IPS DF 6.9 (cell line): ENCODE data around the gene DIP2C.

Source experiments
- DNase-seq: peaks from one replicate; pipeline ENCODE4 v3.0.0-alpha.2; 2013; ENCODE audit warnings: low read depth, low spot score
- H3K27ac ChIP-seq: one replicate; pipeline ENCODE4 v1.5.1; 2013; ENCODE audit warnings: low read length, control low read depth
- H3K27me3 ChIP-seq: 2 replicates; pipeline ENCODE4 v1.6.1; 2013; ENCODE audit warnings: mild to moderate bottlenecking, low read length; ENCODE audit not compliant: control insufficient read depth, insufficient read depth
- H3K36me3 ChIP-seq: 2 replicates; pipeline ENCODE4 v1.6.1; 2013; ENCODE audit warnings: low read length; ENCODE audit not compliant: control insufficient read depth, insufficient read depth
- H3K4me1 ChIP-seq: 2 replicates; pipeline ENCODE4 v1.6.1; 2013; ENCODE audit warnings: low read length; ENCODE audit not compliant: control insufficient read depth, insufficient read depth
- H3K4me3 ChIP-seq: 2 replicates; pipeline ENCODE4 v1.5.1; 2013; ENCODE audit warnings: mild to moderate bottlenecking, low read length
- H3K9me3 ChIP-seq: 2 replicates; pipeline ENCODE4 v1.6.1; 2013; ENCODE audit warnings: low read length, inconsistent platforms; ENCODE audit not compliant: control insufficient read depth, insufficient read depth
- WGBS: extraction: QIAGEN DNeasy Blood & Tissue Kit; methylation state at CpG from one replicate; pipeline ENCODE4 v1.1.7; 2013; ENCODE audit warnings: mixed read lengths, missing lambda C conversion rate; ENCODE audit not compliant: insufficient read length, insufficient coverage; 5-methylcytosine and 5-hydroxymethylcytosine counted together

DIP2C gene

GRCh38 chr10:697097-697875 is 7.8 kb upstream of the DIP2C start:
- Histone ChIP-seq H3K4me1 (no peaks in the 10 kb centered on the region), H3K9me3 (no peaks in the 10 kb centered on the region), H3K27me3 (no peaks in the 10 kb centered on the region), H3K36me3 (no peaks in the 10 kb centered on the region), H3K27ac (no peak overlapping the region), H3K4me3 (no peak overlapping the region)
- no CpG with 5 or more reads among the region's 30 CpGs for WGBS
- no peak for DNase-seq

- H3K36me3 ChIP-seq: no peaks in the 10 kb centered on the region
- no peak overlapping the region for H3K4me3 ChIP-seq
- H3K27ac ChIP-seq: no peak overlapping the region
- peaks cover 5% of the 10 kb centered on the region; the same call in 1 of the 2 replicates for H3K27me3 ChIP-seq
- no peaks in the 10 kb centered on the region for H3K9me3 ChIP-seq
- DNase-seq: no peak
- no CpG with 5 or more reads among the region's 14 CpGs for WGBS
- H3K4me1 ChIP-seq: no peaks in the 10 kb centered on the region
Measured at GRCh38 chr10:695396-695795, 5.9 kb upstream of the DIP2C start.

- Histone ChIP-seq H3K4me1 (no peaks in the 10 kb centered on the region), H3K27me3 (peaks cover 5% of the 10 kb centered on the region; the same call in 1 of the 2 replicates), H3K9me3 (no peaks in the 10 kb centered on the region), H3K27ac (no peak overlapping the region), H3K36me3 (no peaks in the 10 kb centered on the region), H3K4me3 (no peak overlapping the region)
- DNase-seq: no peak
- WGBS: no CpG with 5 or more reads among the region's 7 CpGs
Measured at GRCh38 chr10:693506-693905, 4.0 kb upstream of the DIP2C start.

GRCh38 chr10:692682-693351 is 3.3 kb upstream of the DIP2C start:
- no CpG with 5 or more reads among the region's 12 CpGs for WGBS
- no peak for DNase-seq
- H3K27ac ChIP-seq: no peak overlapping the region
- no peak overlapping the region for H3K4me3 ChIP-seq
- H3K36me3 ChIP-seq: no peaks in the 10 kb centered on the region
- H3K4me1 ChIP-seq: no peaks in the 10 kb centered on the region
- H3K9me3 ChIP-seq: no peaks in the 10 kb centered on the region
- peaks cover 5% of the 10 kb centered on the region; the same call in 1 of the 2 replicates for H3K27me3 ChIP-seq

GRCh38 chr10:691216-691615 is 1.7 kb upstream of the DIP2C start:
- Histone ChIP-seq H3K36me3 (no peaks in the 10 kb centered on the region), H3K4me3 (no peak overlapping the region), H3K27me3 (peaks cover 5% of the 10 kb centered on the region; the same call in 1 of the 2 replicates), H3K9me3 (no peaks in the 10 kb centered on the region), H3K27ac (no peak overlapping the region), H3K4me1 (no peaks in the 10 kb centered on the region; the same call in 1 of the 2 replicates)
- no peak for DNase-seq
- no CpG with 5 or more reads among the region's 18 CpGs for WGBS

GRCh38 chr10:690372-691161 is 1.1 kb upstream of the DIP2C start:
- H3K4me3 ChIP-seq: peak overlapping the region; percentile 55; the same call in 1 of the 2 replicates
- WGBS: no CpG with 5 or more reads among the region's 32 CpGs
- DNase-seq: no peak

GRCh38 chr10:689121-689451 is 382 bp downstream of the DIP2C start:
- H3K9me3 ChIP-seq: no peaks in the 10 kb centered on the region
- peaks cover 5% of the 10 kb centered on the region; the same call in 1 of the 2 replicates for H3K27me3 ChIP-seq
- H3K36me3 ChIP-seq: no peaks in the 10 kb centered on the region
- H3K4me1 ChIP-seq: no peaks in the 10 kb centered on the region; the same call in 1 of the 2 replicates
- no peak for DNase-seq
- no CpG with 5 or more reads among the region's 42 CpGs for WGBS
- no peak overlapping the region for H3K27ac ChIP-seq
- peak overlapping the region; percentile 52 for H3K4me3 ChIP-seq

More at GRCh38 chr10:690372-691161, 1.1 kb upstream of the DIP2C start:
- H3K36me3 ChIP-seq: no peaks in the 10 kb centered on the region
- H3K27me3 ChIP-seq: peaks cover 5% of the 10 kb centered on the region; the same call in 1 of the 2 replicates
- no peaks in the 10 kb centered on the region; the same call in 1 of the 2 replicates for H3K4me1 ChIP-seq
- H3K9me3 ChIP-seq: no peaks in the 10 kb centered on the region
- no peak overlapping the region for H3K27ac ChIP-seq

- Histone ChIP-seq H3K36me3 (no peaks in the 10 kb centered on the region), H3K9me3 (no peaks in the 10 kb centered on the region), H3K4me1 (no peaks in the 10 kb centered on the region; the same call in 1 of the 2 replicates), H3K27ac (no peak overlapping the region), H3K4me3 (peak overlapping the region; percentile 52), H3K27me3 (peaks cover 5% of the 10 kb centered on the region; the same call in 1 of the 2 replicates)
- no CpG with 5 or more reads among the region's 57 CpGs for WGBS
- no peak for DNase-seq
Measured at GRCh38 chr10:688312-689120, 952 bp downstream of the DIP2C start.

- WGBS: no CpG with 5 or more reads among the region's 21 CpGs
- DNase-seq: no peak
- Histone ChIP-seq H3K4me3 (no peak overlapping the region), H3K4me1 (no peaks in the 10 kb centered on the region; the same call in 1 of the 2 replicates), H3K27ac (no peak overlapping the region), H3K36me3 (no peaks in the 10 kb centered on the region), H3K27me3 (peaks cover 5% of the 10 kb centered on the region; the same call in 1 of the 2 replicates), H3K9me3 (no peaks in the 10 kb centered on the region)
Measured at GRCh38 chr10:687583-688311, 1.7 kb downstream of the DIP2C start.
